ENCODE measurements around the gene BAIAP3.
A peak's percentile ranks its signal among the peaks of the same experiment; 100 is the strongest.

Gene BAIAP3

DNA sequence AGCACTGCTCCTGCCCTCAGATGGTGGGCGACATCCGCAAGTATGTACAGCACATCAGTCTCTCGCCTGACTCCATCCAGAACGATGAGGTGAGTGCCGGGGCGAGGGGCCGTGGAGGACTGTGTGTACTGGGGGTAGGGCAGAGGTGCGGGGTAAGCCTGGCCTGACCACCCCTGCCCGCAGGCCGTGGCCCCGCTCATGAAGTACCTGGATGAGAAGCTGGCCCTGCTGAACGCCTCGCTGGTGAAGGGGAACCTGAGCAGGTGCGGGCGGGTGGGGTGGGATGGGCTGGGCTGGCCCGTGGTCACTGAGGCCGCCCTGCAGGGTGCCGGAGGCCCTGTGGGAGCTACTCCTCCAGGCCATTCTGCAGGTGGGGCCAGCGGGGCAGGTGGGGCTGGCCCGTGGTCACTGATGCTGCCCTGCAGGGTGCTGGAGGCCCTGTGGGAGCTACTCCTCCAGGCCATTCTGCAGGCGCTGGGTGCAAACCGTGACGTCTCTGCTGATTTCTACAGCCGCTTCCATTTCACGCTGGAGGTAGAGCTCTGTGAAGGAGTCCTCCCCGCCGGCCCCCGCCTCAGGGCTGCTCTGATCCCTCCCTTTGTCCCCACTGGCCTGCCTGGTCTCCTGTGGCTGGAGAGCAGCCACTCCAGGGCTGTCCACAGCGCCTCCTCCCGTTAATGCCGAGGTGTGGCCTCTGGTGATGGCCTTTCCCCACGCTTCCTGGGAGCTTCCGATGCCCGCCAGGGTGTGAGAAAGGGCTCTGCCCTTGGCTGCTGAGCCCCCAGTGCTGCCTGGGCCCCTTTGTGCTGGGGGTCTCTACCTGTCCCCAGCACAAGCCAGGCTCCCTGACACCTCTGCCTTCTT is 13.2 kb downstream of the BAIAP3 start:
- DNase-seq (ENCODE audit: low read depth, low spot score) = no peak

DNA sequence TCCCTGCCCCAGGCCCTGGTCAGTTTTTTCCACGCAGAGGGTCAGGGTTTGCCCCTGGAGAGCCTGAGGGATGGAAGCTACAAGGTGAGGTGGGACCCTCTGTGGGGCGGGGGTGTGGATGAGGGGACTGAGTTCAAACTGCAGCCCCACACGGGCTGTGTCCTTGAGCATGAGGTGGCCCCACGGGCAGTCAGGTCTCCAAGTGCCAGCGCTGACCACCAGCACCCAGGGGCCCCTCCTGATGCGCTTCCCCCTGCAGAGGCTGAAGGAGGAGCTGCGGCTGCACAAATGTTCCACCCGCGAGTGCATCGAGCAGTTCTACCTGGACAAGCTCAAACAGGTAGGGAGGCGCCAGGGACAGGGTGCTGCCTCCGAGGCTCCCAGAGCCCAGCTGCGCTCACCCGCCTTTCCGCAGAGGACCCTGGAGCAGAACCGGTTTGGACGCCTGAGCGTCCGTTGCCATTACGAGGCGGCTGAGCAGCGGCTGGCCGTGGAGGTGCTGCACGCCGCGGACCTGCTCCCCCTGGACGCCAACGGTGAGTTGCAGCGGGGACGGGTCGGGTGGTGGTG is 13.9 kb downstream of the BAIAP3 start:
- no peak for DNase-seq (ENCODE audit: low read depth, low spot score)

DNA sequence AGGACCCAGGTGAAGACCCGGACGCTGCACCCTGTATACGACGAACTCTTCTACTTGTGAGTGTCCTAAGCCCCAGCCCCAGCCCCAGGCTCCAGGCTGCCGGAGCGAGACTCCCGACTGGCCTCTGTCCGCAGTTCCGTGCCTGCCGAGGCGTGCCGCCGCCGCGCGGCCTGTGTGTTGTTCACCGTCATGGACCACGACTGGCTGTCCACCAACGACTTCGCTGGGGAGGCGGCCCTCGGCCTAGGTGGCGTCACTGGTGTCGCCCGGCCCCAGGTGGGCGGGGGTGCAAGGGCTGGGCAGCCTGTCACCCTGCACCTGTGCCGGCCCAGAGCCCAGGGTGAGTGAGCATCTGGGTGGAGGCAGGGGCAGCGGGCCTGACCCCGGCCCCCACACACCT is 14.5 kb downstream of the BAIAP3 start:
- DNase-seq (ENCODE audit: low read depth, low spot score) = no peak

DNA sequence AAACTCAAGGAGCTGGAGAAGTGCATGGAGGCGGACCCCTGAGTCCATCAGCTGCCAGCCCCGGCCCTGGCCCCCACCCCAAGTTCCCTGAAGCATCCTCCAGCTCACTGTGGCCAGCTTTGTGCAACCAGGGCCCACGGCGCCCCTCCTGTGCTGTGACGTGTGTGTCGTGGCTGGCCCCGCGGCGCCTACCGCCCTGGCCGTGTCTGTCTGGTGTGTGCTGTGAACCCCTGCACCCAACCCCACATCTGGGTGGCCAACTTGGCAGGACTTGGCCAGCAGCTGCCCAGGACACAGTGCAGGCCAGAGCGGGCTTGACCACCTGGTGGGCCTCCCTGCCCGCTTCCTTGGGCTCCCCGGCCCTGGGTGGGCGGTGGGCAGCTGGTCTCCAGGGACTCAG is 15.0 kb downstream of the BAIAP3 start:
- no peak for DNase-seq (ENCODE audit: low read depth, low spot score)

DNA sequence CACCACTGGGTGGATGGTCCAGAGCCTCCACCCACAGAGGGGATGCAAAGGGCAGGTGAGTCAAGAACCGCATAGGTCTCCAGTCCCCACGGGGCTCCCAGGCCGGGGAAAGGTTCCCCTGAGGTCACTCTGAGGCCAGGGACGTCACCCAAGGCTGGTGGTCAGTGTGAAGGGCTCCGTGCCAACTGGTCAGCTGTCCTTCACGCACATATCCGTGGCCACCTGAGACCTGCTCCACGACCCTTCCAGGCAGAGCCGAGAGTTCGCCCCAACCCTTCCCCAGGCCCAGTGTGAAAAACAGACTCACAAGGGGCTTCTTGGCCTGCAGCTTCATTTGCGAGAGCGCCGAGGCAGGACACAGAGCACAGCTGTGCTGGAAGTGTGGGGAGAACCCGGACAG is 15.5 kb downstream of the BAIAP3 start:
- DNase-seq (ENCODE audit: low read depth, low spot score) = no peak

DNA sequence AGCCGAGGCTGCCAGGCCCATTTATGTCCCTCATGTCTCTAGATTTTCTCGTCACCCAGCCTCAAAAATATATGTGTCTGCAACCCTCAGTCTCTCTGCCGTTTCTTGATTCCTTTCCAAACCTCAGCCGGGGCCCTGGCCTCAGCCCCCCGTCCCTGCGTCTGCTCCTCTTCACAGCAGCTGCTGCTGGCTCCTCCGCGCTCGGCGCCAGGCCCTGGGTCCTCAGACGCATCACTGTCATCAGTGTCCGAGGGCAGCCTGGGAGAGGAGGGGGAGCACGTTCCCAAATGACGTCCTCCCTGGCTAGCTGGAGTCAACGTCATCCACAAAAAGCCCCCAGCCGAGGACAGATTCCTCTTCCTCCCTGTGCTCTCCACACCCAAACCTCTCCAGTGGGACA is 15.9 kb downstream of the BAIAP3 start:
- DNase-seq (ENCODE audit: low read depth, low spot score) = no peak

DNA sequence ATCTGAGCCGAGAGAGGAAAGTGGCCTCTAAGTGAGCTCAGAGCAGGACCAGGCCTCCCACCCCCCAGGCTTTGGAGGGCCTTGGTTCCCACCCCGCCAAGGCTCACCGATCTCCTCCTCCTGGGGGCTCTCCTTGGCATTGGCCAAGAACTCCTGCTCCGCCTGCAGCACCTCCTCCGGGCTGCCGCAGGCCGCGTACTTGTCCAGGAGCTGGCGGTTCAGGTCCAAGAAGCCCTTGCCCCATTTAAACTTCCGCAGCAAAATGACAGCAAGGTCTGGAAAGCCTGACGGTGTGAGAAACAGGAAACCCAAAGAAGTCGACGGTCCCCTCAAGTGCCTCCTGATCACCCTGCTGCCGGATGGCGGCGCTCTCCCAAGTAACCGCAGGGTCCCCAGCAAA is 16.5 kb downstream of the BAIAP3 start:
- no peak for DNase-seq (ENCODE audit: low read depth, low spot score)

DNA sequence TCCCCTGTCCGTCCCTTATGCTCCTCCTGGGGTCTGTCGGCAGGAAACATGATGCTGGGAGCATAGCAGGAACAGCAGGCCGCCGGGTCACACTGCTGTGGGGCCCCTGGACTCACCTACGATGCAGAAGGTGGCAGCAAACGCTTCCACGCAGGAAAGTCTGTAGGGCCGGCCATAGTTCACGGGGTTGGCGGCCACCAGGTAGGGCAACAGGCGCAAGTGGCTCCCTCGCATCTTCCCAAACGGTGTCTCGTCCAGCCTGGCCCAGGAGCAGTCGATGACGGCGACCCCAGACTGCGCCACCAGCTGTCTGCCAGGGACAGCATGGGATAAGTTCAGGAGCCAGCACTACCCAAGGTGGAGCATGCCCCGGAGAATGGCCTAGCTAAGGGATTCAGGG is 17.2 kb downstream of the BAIAP3 start:
- no peak for DNase-seq (ENCODE audit: low read depth, low spot score)

DNA sequence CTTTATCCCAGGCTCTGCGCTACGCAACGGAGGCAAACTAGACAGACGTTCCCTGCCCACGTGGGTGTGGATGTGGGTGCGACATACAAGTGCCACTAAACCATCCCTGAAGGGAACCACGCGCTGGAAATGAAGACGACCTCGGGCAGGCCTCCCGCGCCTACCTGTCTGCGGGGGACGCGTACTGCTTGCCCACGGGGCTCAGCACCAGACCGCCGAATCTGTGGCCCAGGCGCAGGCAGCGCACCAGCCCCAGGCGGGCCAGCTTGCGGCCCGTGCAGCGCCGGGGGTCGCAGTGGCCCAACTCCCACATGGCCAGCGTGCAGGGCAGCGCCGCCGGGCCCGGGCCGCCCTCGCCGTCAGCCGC is 17.8 kb downstream of the BAIAP3 start:
- DNase-seq (ENCODE audit: low read depth, low spot score) = no peak

DNA sequence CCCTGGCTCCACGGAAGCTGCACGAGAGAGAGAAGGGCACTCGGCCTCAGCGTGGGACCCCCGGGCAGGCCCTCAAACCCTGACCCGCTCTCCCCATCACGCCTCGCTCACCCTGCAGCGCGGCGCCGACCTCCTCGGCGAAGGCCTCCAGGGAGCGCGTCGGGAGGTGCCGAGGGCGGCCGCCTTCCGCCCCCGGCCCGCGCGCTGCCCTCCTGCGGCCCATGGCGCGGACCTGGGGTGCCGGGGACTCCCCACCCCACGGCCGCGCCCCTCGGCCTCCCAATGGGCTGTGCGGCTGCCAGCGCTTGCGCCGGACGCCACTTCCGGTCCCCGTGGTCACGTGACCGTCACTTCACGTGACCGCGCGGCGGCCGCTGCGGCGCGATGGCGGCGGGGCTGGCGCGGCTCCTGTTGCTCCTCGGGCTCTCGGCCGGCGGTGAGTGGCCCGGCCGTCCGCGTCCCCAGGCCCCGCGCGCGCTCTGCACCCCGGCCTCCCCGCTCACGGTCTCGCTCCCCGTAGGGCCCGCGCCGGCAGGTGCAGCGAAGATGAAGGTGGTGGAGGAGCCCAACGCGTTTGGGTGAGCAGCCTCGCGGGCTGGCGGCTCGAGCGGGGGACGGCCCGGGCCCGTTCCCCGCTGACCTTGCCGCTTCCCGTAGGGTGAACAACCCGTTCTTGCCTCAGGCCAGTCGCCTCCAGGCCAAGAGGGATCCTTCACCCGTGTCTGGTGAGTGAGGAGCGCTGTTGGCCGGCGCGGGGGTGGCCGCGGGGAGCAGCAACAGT is 18.3 kb downstream of the BAIAP3 start, which contains the start of the genes GNPTG and TSR3:
Gene GNPTG (plus strand): TSS at position 350 of the 781 bp plus-strand sequence. CDS start 35 bp downstream, at position 385.
Gene TSR3 (minus strand): TSS at position 297 of the 781 bp plus-strand sequence. CDS start 74 bp downstream, at position 223.
- DNase-seq (ENCODE audit: low read depth, low spot score) = peak; percentile 68

DNA sequence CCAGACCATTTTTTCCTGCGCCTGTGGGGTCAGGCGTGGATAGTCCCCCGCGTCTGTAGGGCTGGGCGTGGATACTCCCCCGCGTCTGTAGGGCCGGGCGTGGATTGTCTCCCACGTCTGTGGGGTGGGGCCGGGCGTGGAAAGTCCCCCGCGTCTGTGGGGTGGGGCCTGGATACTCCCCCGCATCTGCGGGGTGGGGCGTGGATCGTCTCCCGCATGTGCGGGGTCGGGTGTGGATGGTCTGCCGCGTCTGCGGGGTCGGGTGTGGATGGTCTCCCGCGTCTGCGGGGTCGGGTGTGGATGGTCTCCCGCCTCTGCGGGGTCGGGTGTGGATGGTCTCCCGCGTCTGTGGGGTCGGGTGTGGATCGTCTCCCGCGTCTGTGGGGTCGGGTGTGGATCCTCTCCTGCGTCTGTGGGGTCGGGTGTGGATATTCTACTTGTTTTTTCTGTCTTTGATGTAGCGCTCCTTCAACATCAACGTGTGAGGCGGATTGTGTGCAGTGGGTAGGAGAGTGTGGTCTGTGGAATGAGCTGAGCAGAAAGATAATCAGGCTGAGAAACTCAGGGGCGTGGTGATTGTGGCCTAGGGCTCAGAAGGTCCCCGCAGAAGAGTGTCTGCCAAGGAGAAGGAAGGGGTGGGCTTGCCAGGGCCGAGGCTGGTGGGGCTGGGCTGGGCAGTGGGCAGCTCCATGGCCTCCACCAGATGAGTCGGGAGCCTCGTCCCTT is 21.5 kb downstream of the BAIAP3 start:
- no peak for DNase-seq (ENCODE audit: low read depth, low spot score)

DNA sequence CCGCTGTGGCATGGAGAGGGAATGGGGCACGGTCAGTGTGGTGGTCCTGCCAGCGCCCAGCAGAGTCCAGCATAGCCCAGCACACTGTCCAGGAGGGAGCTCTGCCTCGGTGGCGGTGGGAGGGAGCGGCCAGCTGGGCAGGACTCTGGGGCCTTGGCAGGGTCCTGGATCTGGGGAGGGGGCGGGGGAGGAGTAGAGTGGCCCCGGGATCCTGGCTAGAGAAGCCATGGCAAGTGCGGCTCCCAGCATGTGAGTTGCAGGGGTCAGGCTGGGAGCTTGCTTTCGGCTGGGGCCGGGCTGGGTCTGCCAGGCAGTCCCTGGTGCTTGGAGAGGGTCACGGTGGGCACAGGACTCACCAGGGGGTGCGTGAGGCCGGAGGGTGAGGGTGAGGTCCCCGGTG is 22.1 kb downstream of the BAIAP3 start:
- DNase-seq (ENCODE audit: low read depth, low spot score) = no peak

DNA sequence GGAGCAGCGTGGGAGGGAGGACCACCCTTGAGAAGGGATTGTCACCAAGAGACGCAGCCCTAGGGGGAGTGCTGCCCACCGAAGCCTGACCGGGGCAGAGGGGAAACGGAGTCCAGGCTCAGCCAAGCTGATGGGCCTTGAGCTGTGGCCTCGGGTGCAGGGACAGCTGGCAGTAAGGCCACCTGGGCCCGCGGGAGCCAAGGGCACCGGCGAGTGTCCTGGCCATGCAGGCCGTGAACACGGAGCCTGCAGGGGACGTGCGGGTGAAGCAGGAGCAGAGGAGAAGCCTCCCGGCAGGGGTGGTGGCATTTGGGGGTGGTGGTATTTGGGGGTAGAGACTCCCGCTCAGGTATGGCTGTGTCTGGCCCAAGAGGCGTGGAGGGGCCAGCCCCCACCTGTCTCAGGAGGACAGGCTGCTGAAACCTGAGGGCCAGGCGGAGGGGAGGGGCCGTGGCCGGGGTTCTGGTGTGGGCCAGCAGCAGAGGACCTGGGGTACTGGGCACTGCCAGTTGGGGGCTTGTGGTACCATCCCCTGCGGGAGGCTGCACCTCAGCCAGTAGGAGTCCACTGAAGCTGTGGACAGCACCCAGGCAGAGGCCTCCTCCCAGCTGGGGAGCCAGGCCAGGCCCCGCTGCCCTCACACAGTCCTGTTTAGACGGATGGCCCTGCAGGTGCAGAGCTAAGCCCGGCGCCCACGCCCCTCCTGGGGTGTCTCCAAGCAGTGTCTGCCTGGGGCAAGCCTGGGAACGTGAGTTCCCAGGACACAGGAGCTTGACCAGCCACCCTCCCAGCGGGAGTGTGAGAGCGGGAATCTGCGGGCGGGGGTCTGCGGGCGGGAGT is 22.8 kb downstream of the BAIAP3 start:
- no peak for DNase-seq (ENCODE audit: low read depth, low spot score)

DNA sequence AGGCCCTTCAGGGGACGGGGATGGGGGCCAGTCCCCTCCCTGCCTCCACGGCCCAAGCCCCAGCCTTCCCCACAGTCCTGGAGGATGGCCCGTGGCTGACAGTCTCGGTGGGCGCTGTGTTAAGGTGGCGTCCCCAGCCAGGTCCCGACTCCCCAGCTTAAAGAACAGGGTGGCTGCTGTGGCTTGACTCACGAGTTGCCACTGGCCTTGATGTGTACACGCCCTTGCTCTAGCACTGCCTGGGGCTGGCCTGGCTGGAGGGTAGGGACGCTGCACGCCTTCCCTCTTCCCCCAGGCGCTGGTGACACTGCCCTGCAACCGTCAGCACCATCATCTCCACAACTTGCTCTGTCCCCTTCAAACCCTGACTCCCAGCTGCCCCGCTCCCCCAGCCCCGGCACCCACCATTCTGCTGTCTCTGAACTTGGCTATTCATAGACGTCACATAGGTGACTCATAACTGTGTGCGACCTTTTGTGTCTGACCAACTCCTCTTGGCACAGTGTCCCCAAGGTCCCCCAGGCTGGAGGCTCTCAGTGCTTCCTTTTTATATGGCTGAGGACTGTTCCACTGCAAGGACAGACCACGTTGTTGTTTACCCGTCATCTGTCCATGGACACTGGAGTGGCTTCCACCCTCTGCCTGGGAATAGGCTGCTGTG is 24.6 kb downstream of the BAIAP3 start:
- DNase-seq (ENCODE audit: low read depth, low spot score) = no peak

DNA sequence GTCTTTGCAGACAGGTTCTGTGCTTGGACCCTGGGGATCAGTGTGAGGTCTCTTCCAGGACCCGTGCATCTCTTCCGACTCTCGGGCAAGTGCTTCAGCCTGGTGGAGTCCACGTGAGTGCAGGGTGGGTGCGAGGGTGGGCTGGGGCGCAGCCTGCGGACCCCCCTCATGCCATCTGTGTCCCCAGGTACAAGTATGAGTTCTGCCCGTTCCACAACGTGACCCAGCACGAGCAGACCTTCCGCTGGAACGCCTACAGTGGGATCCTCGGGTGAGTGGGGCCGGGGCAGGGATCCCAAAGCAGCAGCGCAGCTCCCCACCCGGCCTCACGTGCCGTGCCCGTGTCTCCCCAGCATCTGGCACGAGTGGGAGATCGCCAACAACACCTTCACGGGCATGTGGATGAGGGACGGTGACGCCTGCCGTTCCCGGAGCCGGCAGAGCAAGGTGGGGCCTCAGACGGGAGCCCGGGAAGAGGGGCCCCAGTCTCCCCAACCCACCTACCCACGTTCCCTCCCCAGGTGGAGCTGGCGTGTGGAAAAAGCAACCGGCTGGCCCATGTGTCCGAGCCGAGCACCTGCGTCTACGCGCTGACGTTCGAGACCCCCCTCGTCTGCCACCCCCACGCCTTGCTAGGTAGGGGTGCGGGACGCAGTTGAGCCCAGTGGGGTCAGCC is 28.4 kb downstream of the BAIAP3 start:
- no peak for DNase-seq (ENCODE audit: low read depth, low spot score)

DNA sequence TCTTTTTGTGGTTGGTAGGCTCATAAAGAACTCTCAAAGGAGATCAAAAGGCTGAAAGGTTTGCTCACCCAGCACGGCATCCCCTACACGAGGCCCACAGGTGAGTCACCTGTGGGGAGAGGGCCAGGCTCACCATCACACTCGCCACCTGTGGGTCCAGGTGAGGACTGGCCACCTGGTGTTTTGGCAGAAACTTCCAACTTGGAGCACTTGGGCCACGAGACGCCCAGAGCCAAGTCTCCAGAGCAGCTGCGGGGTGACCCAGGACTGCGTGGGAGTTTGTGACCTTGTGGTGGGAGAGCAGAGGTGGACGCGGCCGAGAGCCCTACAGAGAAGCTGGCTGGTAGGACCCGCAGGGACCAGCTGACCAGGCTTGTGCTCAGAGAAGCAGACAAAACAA is 29.4 kb downstream of the BAIAP3 start:
- no peak for DNase-seq (ENCODE audit: low read depth, low spot score)

DNA sequence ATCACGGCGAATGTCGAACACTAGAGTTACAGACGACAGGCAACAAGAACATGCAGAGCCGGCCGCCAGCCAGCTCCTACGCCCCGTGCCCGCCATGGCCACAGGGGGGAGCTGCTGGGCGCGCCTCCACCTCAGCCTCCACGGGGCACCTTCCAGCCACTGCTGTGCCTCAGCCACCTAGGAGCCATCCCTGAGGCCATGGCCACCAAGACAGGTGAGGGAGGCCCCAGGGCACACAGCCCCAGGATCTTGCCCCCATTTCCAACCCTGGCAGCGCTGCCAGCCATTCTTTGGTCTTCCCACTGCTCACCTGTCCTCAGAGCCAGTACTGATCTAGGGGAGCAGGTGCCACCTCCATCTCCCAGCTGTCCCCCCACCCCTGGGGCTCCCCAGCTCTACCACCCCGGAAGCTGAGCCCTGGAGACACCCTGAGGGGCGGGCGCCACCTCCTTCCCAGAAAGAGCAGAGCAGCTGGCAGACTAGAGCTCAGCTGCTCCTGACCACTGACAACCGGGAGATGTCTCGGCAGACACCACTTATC is 30.1 kb downstream of the BAIAP3 start:
- no peak for DNase-seq (ENCODE audit: low read depth, low spot score)

DNA sequence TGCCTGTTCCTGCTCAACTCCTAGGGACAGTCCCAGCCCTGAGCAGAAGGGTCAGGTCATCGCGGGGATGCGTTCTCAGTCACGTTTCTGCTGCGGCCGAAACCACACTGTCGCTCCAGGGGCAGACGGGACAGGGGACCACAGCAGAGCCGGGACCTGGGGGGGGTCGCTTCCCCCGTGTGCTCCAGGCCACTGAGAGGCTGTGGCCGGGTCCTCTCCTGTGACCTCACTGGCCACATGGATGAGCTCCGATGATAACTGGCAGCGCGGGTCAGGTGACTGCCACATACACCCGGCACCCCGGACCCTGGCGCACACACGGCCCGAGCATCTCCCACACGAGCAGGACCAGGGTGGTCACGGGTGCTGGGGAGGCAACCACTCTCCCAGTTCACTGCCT is 31.1 kb downstream of the BAIAP3 start:
- DNase-seq (ENCODE audit: low read depth, low spot score) = no peak

DNA sequence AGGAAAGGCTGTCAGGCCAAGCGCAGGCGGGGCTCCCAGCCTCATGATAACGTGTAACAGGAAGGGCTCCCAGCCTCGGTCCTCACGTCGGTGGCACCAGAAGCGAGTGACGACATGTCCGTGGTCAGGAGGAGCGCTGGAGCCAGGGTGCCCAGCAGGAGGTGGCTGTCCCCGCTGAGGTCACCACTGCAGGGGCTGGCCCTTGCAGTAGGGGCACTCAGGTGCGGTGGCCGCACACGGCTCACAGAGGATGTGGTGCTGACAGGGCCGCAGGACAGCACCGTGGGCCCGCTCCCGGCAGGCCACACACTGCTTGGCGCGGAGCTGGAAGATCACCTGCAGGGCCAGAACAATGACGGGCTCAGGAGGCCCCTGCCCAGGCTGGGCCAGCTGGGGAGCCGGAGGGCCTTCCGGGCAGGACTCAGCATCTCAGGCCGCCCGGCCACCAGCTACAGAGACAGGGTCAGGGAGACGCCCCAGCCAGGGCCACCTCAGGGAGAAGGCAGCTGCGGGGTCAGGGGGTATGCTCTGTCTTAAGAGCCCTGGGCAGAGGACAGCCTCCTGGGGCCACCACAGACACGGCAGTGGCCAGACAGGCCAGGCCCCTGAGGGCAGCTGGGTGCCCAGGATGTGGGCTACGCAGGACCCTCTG is 32.7 kb downstream of the BAIAP3 start:
- DNase-seq (ENCODE audit: low read depth, low spot score) = no peak
